GM18502 (cell line): Measurements from ENCODE around the gene ANKRD62.

ENCODE experiments used
- ATAC-seq: cut with Tn5 transposase; IDR thresholded peaks from one replicate; pipeline ENCODE4 v1.9.1; 2021; ENCODE audit warnings: mild to moderate bottlenecking; ENCODE audit not compliant: unreplicated experiment, poor library complexity

Gene ANKRD62

DNA sequence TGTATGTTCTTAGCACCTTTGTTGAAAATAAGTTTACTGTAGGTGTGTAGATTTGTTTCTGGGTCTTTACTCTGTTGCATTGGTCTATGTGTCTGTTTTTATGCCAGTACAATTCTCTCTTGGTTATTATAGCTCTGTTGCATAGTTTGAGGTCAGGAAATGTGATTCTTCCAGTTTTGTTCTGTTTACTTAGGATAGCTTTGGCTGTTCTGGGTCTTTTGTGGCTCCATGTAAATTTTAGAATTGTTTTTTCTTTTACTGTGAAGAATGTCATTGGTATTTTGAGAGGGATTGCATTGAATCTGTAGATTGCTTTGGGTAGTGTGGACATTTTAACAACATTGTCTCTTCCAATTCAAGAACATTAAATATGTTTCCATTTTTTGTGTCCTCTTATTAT, 69.1 kb downstream of the ANKRD62 start:
- no peak for ATAC-seq

DNA sequence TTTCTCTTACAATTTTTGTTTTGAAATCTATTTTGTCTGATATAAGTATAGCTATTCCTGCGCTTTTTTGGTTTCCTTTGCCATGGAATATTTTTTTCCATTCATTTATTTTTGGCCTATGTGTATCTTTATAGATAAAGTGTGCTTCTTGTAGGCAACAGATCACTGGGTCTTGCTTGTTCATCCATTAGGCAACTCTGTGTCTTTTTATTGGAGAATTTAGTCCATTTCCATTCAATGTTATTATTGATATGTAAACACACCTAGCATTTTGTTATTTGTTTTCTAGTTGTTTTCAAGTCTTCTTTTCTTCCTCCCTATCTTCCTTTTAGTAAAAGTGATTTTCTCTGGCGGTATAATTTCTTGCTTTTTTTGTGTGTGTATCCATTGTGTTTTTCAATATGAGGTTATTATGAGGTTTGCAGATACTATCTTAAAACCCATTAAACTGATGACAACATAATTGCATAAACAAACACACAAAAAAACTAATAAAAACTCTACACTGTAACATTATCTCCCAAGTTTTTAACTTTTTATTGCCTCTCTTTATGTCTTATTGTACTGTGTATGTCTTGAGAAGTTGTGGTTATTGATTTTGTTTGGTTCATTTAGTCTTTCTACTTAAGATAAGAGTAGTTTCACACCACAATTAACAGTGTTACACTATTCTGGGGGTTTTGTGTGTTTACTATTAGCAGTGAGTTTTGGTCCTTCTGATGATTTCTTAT, 71.6 kb downstream of the ANKRD62 start:
- no peak for ATAC-seq
